Retinal pigment epithelial cell (primary cell): ENCODE results near the gene EGFR.
A peak's percentile ranks its signal among the peaks of the same experiment; 100 is the strongest.

ENCODE experiments used
- DNase-seq: peaks from one replicate; pipeline ENCODE4 v3.0.0-alpha.2; 2010; ENCODE audit warnings: low read depth
- H3K4me3 ChIP-seq: 2 replicates; pipeline ENCODE4 v1.5.1; 2011; ENCODE audit warnings: mild to moderate bottlenecking, low read length, control low read depth, moderate library complexity
- CTCF ChIP-seq: conservative IDR thresholded peaks from 2 replicates; pipeline ENCODE4 v1.5.1; 2011; ENCODE audit warnings: low read depth, low read length, control low read depth, inconsistent platforms

The EGFR gene

GRCh38 chr7:55092975-55093373, 74.2 kb downstream of the EGFR start:
- TF ChIP-seq CTCF: no peak
- H3K4me3 ChIP-seq: no peak overlapping the region
- no peak for DNase-seq

- no peak for TF ChIP-seq CTCF
- no peak overlapping the region for H3K4me3 ChIP-seq
- no peak for DNase-seq
Measured at GRCh38 chr7:55093674-55094073, 74.9 kb downstream of the EGFR start.

GRCh38 chr7:55094092-55094690, 75.4 kb downstream of the EGFR start:
- no peak overlapping the region for H3K4me3 ChIP-seq
- DNase-seq: no peak
- TF ChIP-seq CTCF: no peak

- H3K4me3 ChIP-seq: no peak overlapping the region
- no peak for TF ChIP-seq CTCF
- DNase-seq: no peak
Measured at GRCh38 chr7:55095672-55096071, 76.9 kb downstream of the EGFR start.

- no peak for TF ChIP-seq CTCF
- DNase-seq: no peak
- no peak overlapping the region for H3K4me3 ChIP-seq
Measured at GRCh38 chr7:55096323-55096722, 77.5 kb downstream of the EGFR start.

- no peak for TF ChIP-seq CTCF
- no peak overlapping the region for H3K4me3 ChIP-seq
- DNase-seq: no peak
Measured at GRCh38 chr7:55097100-55097499, 78.3 kb downstream of the EGFR start.

GRCh38 chr7:55099066-55099820, 80.4 kb downstream of the EGFR start:
- no peak overlapping the region for H3K4me3 ChIP-seq
- DNase-seq: peak; percentile 46
- no peak for TF ChIP-seq CTCF
